HL-60/S4 (cell line): ENCODE results near the gene OR9G1.
"Not testable (repeated sequence)": the region's sequence is repeated elsewhere in the genome, so short reads cannot be mapped to it uniquely, and the experiment has no call there.

ENCODE experiments used
- in situ Hi-C: fragments of 300-500 bp; cut with MboI; formaldehyde crosslinking; loops from 2 replicates; pipeline ENCODE4 v1.14.3; 2022; ENCODE audit warnings: low sequenced_read_pairs

The OR9G1 gene, protein sequence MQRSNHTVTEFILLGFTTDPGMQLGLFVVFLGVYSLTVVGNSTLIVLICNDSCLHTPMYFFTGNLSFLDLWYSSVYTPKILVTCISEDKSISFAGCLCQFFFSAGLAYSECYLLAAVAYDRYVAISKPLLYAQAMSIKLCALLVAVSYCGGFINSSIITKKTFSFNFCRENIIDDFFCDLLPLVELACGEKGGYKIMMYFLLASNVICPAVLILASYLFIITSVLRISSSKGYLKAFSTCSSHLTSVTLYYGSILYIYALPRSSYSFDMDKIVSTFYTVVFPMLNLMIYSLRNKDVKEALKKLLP

DNA sequence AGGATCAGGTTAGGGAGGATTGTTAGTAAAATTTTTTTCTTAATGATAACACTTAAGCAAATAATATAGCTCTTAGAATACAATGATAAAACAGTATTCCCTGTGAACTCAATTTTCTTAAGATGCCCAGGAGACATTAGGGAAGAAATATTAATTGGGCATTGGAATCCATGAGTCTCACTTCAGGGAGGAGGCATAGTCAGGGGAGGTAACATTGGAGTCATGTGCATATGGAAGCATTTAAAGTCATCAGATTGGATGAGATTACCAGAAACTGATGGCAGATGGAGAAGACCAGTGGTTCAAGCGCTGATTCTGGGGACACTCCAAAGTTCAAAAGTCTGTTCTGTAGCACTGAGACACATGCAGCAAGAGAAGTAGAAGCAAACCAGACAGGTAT is at the start of gene OR9G1:
Gene OR9G1, plus strand, starts transcription at position 301 of the 400 bp plus-strand sequence. CDS start 1,293 bp downstream, outside the sequence.
- in situ Hi-C loops = no loop called here

DNA sequence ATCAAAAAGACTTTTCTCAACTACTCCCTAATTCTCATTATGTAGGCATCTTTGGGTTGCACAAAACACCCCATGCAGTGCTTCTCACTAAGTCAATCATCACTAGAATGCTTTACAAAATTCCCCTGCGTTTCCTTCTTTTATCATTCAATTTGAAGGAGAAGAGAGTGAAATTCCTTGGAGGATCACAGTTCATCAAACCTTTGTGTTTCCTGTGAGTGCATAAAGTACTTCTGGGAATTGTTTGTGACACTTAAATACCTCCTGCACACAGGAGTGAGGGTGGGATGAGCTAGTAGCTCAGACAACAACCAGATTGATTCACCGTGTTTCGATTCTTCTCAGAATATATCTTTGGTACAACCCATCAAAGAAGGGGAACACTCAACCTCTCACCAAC is 39.1 kb upstream of the OR9G1 start:
- in situ Hi-C loops = no loop called here

DNA sequence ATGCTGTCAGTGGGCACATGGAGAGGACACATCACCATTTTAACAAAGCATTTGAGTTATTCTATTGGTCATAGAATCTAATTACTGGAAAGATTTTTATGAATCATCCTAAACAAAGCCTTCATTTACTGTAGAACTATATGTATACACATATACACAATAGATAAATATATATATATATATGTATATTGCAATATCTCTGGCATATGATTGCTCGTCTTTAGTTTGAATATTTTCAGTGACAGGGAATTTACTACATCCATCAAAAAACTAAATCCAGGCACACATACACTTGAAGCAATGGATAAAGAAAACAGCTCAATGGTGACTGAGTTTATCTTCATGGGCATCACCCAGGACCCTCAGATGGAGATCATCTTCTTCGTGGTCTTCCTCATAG is 35.5 kb upstream of the OR9G1 start, which contains the start of gene OR5AR1:
Gene OR5AR1, plus strand, starts transcription at position 301 of the 400 bp plus-strand sequence. Its CDS starts 0 bp downstream, at position 301.
- in situ Hi-C loops = no loop called here

DNA sequence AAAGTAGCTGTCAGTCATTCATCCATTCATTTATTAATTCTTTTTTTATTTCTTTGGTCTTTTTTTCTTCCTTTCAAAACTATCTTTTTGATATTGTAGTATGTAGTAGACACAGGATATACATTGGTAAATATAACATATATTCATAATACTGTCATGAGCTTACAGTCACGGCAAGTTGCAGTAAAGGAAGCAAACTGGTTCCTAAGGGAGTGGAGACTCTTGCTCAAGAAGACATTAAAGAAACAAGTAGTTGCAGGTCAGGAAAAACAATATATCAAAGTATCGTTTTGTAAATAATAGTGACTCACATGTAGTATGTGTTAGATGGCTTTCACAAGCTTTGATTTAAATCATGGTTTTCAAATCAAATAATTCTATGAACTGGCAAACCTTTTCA is 27.9 kb upstream of the OR9G1 start:
- in situ Hi-C loops = no loop called here

DNA sequence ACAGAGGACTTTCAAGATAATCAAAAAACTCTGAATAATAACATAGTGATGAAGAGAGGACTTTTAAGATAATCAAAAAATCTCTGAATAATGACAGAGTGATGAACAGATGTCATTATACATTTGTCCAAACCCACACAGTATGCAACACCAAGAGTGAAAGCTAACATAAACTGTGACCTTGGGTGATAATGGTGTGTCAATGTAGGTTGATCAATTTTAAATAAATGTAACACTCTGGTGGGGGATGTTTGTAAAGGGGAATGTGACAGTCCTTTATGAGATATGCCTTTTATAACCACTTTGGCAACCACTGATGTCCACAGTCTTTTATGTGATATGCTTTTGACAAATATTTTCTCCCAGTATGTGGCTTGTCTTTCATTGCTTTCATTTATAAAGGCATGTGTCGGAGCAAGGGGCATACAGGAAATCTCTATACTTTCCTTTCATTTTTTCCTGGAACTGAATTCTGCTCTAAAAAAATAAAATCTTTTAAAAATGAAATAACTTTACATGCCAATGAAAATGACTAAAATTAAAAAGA is 10.3 kb upstream of the OR9G1 start:
- in situ Hi-C loops = no loop called here

DNA sequence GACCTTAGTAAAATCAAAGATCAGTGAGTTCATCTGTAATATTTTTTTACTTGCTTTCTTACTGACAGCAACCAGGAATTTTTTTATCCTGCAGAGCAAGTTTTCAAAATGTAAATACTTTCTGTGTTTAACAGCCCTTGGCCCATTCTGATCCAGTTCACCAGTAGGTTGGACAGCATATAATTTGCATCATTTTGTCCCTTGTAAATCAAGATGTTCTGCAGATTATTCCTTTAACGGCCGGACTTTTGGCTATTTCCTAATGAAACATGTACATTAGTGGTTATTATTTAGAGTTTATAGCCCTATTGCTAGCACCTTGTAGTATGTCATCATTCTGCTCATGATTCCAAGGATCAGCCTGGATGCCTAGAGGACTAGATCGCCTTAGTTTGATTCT is 7.7 kb upstream of the OR9G1 start:
- in situ Hi-C loops = not testable (repeated sequence)

DNA sequence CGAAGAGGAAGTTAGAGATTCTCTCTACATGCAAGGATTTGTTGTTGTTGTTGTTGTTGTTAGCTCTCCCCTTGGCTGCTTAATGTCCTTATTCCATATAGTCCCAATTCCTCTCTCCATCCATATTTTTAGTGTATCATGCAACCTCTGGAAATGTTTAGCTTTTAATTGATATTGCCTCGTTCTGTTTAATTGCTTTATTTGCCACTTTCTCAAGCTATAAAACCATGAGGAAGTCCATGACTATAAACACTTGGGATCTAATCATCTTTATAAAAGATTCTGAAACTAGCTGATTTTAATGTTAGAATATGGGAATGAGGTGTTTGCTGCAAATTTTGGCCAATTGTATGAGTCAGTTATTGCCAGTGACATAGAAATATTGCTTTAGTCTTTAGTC is 5.5 kb upstream of the OR9G1 start:
- in situ Hi-C loops = no loop called here

DNA sequence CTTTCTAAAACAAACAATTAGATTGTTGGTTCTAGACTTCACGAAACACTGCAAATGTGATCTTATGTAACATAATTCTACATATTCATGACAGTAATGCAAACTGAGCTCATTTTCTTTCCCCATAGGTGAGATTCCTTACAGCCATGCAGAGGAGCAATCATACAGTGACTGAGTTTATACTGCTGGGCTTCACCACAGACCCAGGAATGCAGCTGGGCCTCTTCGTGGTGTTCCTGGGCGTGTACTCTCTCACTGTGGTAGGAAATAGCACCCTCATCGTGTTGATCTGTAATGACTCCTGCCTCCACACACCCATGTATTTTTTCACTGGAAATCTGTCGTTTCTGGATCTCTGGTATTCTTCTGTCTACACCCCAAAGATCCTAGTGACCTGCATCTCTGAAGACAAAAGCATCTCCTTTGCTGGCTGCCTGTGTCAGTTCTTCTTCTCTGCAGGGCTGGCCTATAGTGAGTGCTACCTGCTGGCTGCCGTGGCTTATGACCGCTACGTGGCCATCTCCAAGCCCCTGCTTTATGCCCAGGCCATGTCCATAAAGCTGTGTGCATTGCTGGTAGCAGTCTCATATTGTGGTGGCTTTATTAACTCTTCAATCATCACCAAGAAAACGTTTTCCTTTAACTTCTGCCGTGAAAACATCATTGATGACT is 1.5 kb downstream of the OR9G1 start:
- in situ Hi-C loops = no loop called here

DNA sequence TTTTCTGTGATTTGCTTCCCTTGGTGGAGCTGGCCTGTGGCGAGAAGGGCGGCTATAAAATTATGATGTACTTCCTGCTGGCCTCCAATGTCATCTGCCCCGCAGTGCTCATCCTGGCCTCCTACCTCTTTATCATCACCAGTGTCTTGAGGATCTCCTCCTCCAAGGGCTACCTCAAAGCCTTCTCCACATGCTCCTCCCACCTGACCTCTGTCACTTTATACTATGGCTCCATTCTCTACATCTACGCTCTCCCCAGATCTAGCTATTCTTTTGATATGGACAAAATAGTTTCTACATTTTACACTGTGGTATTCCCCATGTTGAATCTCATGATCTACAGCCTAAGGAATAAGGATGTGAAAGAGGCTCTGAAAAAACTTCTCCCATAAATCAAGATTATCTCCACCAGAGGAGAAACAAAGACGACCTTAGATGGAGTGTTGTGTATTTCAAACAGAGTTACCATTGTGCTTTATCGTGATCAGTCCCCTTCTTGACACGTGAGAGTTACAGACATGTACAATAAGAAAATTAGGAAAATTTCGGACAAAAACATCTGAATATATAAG is 2.1 kb downstream of the OR9G1 start:
- in situ Hi-C loops = no loop called here

DNA sequence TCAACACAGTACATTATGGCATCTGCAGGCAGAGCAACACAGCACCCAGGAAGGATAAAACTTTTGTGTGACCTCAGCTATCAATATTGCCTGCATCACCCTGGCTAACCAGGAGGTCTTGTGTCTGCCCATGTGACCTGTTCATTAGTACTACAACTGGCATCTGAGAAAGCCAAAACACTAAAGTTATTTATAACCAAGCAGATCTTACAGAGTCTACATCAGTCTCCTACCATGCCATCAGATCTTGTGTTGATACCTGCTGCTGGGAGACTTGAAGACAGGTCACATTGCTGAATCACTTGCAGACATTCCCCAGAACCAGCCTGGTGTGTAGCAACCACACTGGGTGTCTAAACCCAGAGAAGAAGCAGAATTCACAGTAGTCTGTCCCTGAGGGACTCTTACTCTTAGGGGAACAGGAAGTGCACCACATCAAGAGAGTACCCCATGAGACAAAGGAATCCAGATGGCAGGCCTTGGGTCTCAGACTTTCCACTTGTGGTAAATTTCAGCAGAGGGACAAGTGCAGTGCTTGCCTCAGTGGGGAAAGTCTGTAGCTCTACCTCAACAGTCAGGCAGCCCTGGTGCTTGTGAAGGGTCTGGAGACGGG is 7.0 kb downstream of the OR9G1 start:
- in situ Hi-C loops = no loop called here

DNA sequence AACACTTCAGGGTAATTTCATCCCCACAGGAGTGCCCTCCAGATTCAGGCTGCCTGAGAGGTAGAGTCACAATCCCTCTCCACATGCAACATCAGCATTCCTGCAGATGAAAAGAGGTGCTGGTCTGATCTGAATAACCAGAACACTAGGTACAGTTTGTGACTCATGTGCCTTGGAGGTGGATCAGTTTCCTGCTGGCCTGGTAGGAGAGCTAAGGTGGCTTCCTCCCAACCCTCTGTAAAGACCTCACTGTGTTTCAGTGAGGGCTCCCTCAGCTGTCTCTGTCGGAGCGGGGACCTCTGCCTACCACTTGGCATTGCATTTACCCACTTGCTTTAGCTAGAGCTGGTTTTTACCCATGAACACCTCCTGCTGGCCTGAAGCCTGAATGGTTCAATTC is 7.6 kb downstream of the OR9G1 start:
- in situ Hi-C loops = no loop called here

DNA sequence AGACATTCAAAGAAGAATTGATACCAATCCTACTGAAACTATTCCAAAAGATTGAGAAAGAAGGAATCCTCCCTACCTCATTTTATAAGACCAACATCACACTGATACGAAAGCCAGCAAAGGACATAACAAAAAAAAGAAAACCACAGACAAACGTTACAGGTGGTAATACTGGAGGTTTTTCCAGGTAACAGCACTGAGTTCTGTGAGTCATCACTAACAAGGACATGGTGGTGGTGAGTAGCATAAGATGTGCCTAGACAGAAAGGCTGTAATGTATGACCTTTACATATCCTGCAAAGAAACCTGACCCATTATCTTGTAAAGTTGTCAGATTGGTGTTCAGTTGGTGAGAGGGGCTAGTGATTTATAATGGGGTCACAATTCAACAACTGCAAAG is 15.3 kb downstream of the OR9G1 start:
- in situ Hi-C loops = no loop called here

DNA sequence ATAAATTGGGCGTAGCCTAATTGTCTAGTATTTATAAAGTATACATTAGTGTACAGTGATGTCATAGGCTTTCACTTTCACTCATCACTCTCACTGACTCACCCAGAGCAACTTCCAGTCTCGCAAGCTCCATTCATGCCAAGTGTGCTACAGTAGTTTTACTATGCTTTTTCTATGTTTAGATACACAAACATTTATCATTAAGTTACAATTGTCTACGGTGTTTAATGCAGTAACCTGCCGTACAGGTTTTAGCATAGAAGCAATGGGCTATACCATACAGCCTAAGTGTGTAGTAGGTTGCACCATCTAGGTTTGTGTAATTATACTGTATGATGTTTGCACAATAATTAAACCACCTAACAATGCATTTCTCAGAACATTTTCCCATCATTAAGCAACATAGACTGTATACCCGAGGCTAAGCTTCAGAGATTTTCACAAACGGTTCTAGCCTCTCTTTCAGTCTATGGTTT is 17.5 kb downstream of the OR9G1 start:
- in situ Hi-C loops = no loop called here

DNA sequence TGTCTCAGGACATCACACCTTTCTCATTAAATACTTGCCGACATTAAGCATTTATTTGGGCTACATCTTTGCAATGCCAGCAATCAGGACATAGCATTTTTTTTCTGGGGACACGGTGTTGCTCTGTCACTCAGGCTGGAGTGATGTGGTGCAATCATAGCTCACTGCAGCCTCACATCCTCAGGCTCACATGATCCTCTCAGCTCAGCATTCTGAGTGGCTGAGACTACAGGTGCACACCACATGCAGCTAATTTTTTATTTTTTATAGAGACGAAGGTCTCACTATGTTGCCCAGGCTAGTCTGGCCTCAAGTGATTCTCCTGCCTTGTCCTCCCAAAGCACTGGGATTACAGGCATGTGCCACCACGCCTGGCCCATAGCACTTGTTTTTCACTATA is 21.6 kb downstream of the OR9G1 start:
- in situ Hi-C loops = no loop called here

DNA sequence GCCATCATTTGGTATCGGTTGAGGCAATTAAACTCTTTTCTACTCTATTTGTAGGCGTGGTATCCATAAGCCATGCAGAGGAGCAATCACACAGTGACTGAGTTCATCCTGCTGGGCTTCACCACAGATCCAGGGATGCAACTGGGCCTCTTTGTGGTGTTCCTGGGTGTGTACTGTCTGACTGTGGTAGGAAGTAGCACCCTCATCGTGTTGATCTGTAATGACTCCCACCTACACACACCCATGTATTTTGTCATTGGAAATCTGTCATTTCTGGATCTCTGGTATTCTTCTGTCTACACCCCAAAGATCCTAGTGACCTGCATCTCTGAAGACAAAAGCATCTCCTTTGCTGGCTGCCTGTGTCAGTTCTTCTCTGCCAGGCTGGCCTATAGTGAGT is 41.2 kb downstream of the OR9G1 start:
- in situ Hi-C loops = no loop called here

DNA sequence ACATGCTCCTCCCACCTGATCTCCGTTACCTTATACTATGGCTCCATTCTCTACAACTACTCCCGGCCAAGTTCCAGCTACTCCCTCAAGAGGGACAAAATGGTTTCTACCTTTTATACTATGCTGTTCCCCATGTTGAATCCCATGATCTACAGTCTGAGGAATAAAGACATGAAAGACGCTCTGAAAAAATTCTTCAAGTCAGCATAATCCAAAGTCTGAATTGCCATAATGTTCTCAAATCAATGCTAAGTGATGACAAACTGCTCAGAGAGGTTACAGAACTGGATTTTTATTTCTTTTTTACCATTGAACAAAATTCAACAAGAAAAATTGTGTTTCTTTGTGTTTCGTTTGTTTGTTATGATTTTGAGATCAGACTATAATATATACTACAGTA is 42.0 kb downstream of the OR9G1 start:
- in situ Hi-C loops = no loop called here

DNA sequence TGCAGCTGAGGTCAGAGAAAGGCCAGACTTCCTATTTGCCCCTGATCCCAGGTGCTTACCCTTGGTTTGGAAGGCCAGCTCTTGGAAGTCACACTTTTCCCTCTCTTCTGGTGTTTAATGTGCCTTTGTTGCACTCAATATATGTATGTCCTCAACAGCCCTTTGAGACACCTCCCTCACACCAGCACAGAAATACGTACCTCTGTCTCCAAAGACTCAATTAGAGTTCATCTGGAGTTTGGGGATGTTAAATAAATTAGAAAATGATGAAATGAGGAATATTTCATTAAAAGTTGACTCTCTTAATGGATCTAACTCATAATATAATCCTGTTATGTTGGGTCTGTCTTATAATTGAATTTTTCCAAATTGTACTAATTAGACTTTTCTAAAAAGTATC is 49.7 kb downstream of the OR9G1 start, which contains the start of gene OR9G4:
Gene OR9G4, minus strand, starts transcription at position 101 of the 400 bp plus-strand sequence. CDS start 4,931 bp downstream, outside the sequence.
- in situ Hi-C loops = no loop called here

DNA sequence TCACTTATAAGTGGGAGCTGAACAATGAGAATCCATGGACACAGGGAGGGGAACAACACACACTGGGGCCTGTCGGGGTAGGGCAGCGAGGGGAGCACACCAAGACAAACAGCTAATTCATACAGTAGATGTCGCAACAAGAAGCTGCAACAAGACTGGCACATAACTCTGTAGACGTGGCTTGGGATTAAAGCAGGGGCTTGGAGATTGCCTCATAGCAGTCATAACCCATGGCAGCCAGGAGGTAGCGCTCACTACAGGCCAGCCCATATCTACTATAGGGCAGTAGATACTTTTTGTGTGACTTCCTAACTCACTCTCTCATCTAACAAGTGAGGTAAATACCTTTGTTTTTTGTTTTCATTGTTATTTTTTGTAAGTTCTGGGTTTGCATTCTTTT is 51.3 kb downstream of the OR9G1 start:
- in situ Hi-C loops = no loop called here

DNA sequence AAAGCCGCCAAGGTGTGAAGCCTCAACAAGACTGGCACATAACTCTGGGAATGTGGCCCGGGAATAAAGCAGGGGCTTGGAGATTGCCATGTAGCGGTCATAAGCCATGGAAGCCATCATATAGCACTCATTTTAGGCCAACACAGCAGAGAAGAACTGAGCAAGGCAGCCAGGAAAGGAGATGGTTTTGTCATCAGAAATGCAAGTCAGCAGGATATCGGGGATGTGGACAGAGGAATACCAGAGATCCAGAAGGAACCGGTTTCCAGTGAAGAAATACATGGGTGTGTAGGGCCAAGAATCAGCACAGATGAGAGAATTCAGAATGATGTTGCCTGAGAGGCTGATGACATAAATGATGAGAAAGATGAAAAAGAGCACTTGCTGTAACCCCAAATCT is 52.6 kb downstream of the OR9G1 start:
- in situ Hi-C loops = no loop called here
